SU-DHL-6 (cell line): ENCODE measurements around the gene BOC.

ENCODE experiments used
- H2AFZ ChIP-seq: fragments of 200-600 bp; sonication (generic); 2 replicates; pipeline ENCODE4 v1.6.1; 2014; ENCODE audit warnings: low read depth, mild to moderate bottlenecking, moderate library complexity, mixed read lengths, antibody characterized with exemption, low read length; ENCODE audit not compliant: severe bottlenecking
- H3F3A ChIP-seq: fragments of 200-600 bp; shearing (Covaris generic); 2 replicates; pipeline ENCODE4 v1.6.0; 2016; ENCODE audit warnings: antibody characterized with exemption, mild to moderate bottlenecking; ENCODE audit not compliant: insufficient read depth
- H3K27ac ChIP-seq: fragments of 200-600 bp; sonication (generic); 2 replicates; pipeline ENCODE4 v1.5.1; 2016; ENCODE audit warnings: low read depth, mild to moderate bottlenecking, low read length, moderate library complexity, mixed read lengths
- H3K27me3 ChIP-seq: fragments of 200-600 bp; sonication (generic), shearing (Covaris generic); 2 replicates; pipeline ENCODE4 v1.6.0; 2014; ENCODE audit warnings: mild to moderate bottlenecking, low read length
- H3K36me3 ChIP-seq: fragments of 200-600 bp; sonication (generic); 2 replicates; pipeline ENCODE4 v1.6.1; 2014; ENCODE audit warnings: mild to moderate bottlenecking, low read length, mixed read lengths
- H3K4me2 ChIP-seq: fragments of 300-600, 200-600 bp; shearing (Covaris generic), sonication (generic); 2 replicates; pipeline ENCODE4 v1.6.0; 2014; ENCODE audit warnings: low read length, low read depth, mild to moderate bottlenecking; ENCODE audit not compliant: poor library complexity, severe bottlenecking
- H3K4me3 ChIP-seq: fragments of 200-600 bp; sonication (generic); 2 replicates; pipeline ENCODE4 v1.5.1; 2014; ENCODE audit warnings: antibody characterized with exemption, low read length, mild to moderate bottlenecking, mixed read lengths; ENCODE audit not compliant: insufficient read depth, poor library complexity, severe bottlenecking
- H3K79me2 ChIP-seq: fragments of 200-600 bp; sonication (generic); 2 replicates; pipeline ENCODE4 v1.6.1; 2014; ENCODE audit warnings: mild to moderate bottlenecking, low read length, moderate library complexity; ENCODE audit not compliant: insufficient read depth
- H3K9ac ChIP-seq: fragments of 200-600 bp; sonication (generic); 2 replicates; pipeline ENCODE4 v1.7.0; 2014; ENCODE audit warnings: mild to moderate bottlenecking, low read length
- H3K9me2 ChIP-seq: fragments of 200-600 bp; sonication (generic); replicated peaks from 2 replicates; pipeline ENCODE4 v1.6.1; 2014; ENCODE audit warnings: low read length; ENCODE audit not compliant: insufficient read depth
- H3K9me3 ChIP-seq: fragments of 200-600 bp; sonication (generic); 2 replicates; pipeline ENCODE4 v1.6.1; 2014; ENCODE audit warnings: low read length, mixed read lengths; ENCODE audit not compliant: insufficient read depth
- H4K20me1 ChIP-seq: fragments of 200-600 bp; sonication (generic); 2 replicates; pipeline ENCODE4 v1.6.1; 2014; ENCODE audit warnings: low read depth, mild to moderate bottlenecking, antibody characterized with exemption, low read length, moderate library complexity, mixed read lengths
- EZH2phosphoT487 ChIP-seq: fragments of 200-600 bp; sonication (generic), shearing (Covaris generic); conservative IDR thresholded peaks from 2 replicates; pipeline ENCODE4 v1.6.1; 2018; ENCODE audit warnings: mild to moderate bottlenecking, antibody characterized with exemption, low read length, moderate library complexity, mixed read lengths
- TF ChIP-seq, protein P1 (sequence below): fragments of 200-600 bp; sonication (generic); IDR thresholded peaks from one replicate; pipeline ENCODE4 v1.5.1; 2017; ENCODE audit warnings: antibody characterized with exemption, mild to moderate bottlenecking, low read length, moderate library complexity; ENCODE audit not compliant: insufficient read depth, poor library complexity, severe bottlenecking

BOC gene

DNA sequence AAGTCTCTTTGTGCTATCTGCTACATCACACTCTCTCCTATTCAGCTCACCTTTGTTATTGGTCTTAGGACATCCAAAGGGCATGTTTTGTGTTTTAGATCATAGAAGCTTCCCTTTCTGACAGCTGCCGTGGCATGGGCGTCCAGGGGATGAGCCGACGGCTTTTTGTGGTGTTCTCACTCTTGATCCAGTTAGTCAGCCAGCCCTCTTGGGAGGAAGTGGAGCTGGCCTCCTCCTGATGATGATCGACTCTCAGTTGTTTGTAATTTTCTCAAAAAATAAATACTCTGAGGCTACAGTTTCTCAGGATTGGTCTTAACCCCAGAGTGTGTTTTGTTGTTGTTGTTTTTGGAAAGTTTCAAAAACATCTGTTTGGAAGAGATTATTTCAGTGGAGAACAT, 34.4 kb downstream of the BOC start:
- H3K9me3 ChIP-seq, result no peaks in the 10 kb centered on the region
- no peaks in the 10 kb centered on the region for H3K36me3 ChIP-seq
- no peaks in the 10 kb centered on the region for H3K27me3 ChIP-seq
- no peak overlapping the region for H3K4me3 ChIP-seq
- H3K27ac ChIP-seq, result no peak overlapping the region
- H3F3A ChIP-seq, result no peaks in the 10 kb centered on the region
- H3K4me2 ChIP-seq, result no peak overlapping the region
- no peak overlapping the region for H2AFZ ChIP-seq
- TF ChIP-seq, protein P1, sequence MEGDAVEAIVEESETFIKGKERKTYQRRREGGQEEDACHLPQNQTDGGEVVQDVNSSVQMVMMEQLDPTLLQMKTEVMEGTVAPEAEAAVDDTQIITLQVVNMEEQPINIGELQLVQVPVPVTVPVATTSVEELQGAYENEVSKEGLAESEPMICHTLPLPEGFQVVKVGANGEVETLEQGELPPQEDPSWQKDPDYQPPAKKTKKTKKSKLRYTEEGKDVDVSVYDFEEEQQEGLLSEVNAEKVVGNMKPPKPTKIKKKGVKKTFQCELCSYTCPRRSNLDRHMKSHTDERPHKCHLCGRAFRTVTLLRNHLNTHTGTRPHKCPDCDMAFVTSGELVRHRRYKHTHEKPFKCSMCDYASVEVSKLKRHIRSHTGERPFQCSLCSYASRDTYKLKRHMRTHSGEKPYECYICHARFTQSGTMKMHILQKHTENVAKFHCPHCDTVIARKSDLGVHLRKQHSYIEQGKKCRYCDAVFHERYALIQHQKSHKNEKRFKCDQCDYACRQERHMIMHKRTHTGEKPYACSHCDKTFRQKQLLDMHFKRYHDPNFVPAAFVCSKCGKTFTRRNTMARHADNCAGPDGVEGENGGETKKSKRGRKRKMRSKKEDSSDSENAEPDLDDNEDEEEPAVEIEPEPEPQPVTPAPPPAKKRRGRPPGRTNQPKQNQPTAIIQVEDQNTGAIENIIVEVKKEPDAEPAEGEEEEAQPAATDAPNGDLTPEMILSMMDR, result no peak
- no peak for TF ChIP-seq EZH2phosphoT487
- H3K9me2 ChIP-seq, result no peaks in the 10 kb centered on the region
- no peaks in the 10 kb centered on the region for H4K20me1 ChIP-seq
- no peaks in the 10 kb centered on the region for H3K79me2 ChIP-seq
- H3K9ac ChIP-seq, result no peak overlapping the region

DNA sequence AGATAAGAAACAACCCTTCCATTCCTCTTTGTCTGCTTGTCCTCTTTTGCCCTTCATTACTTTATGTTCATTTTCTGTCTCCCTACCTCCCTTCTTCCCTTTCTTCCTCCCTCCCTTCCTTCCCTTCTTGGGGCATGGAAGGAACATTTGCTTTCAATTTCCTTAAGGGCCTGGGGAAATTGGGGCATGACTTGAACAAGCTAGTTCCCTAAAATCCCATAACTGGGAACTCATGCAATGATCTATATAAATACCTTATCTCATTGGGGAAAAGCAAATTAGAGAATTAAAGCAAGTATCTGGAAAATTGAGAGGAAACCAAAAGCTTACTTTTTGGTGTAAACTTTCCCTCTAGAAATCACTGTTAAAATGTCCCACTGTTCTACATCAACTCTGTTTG, 35.7 kb downstream of the BOC start:
- Histone ChIP-seq H3K4me3 (no peak overlapping the region), H4K20me1 (no peaks in the 10 kb centered on the region), H3K9me3 (no peaks in the 10 kb centered on the region), H3F3A (no peaks in the 10 kb centered on the region), H2AFZ (no peak overlapping the region), H3K27me3 (no peaks in the 10 kb centered on the region), H3K9me2 (no peaks in the 10 kb centered on the region), H3K79me2 (no peaks in the 10 kb centered on the region), H3K27ac (no peak overlapping the region), H3K36me3 (no peaks in the 10 kb centered on the region), H3K9ac (no peak overlapping the region), H3K4me2 (no peak overlapping the region)
- no peak for TF ChIP-seq EZH2phosphoT487
- TF ChIP-seq, protein P1, result no peak

DNA sequence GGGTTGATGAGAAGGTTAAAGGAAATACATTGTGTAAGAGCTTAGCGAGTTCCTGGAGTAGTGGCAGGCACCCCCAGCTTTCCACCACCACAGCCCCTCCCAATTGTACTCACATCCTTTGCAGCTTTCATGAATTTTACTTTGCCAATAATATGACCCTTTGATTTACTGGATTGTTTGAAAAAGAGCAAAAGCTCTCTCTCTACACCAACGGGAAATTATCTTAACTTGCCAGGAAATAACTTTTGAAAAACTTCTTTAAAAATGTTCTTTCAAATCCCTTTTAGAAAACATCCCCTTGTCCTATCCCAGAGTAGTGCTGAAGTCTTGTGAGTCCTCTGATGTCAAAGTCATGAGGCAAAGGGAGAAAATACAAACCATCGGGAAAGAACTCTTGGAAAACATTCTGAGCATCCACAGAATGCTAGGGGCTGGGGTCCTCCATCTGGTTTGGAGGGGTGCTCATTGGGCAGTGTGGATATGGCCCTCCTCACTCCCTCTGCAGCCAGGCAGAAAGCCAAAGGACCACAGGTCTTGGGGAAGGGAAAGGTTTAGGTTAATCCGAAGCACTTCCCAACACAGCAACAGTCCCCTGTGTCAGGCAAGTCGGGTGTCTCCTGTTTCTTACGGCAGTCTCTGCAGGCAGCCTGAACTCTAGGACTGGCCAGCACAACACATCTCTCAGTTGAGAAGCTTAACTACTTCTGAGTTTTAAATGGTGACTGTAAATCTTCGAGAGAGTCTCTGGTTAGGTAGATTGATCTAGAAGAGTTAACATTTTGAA, 36.5 kb downstream of the BOC start:
- Histone ChIP-seq H2AFZ (no peak overlapping the region), H4K20me1 (no peaks in the 10 kb centered on the region), H3K79me2 (no peaks in the 10 kb centered on the region), H3F3A (no peaks in the 10 kb centered on the region), H3K27ac (no peak overlapping the region), H3K9me3 (no peaks in the 10 kb centered on the region), H3K9ac (no peak overlapping the region), H3K9me2 (no peaks in the 10 kb centered on the region), H3K27me3 (no peaks in the 10 kb centered on the region), H3K4me3 (no peak overlapping the region), H3K36me3 (no peaks in the 10 kb centered on the region), H3K4me2 (no peak overlapping the region)
- TF ChIP-seq, protein P1, result no peak
- TF ChIP-seq EZH2phosphoT487, result no peak
